NCI-H510A treated with DMSO at 0.1 percent for 48 hours (cell line): ENCODE measurements around the gene RNF215.
"Not testable (repeated sequence)": the region's sequence is repeated elsewhere in the genome, so short reads cannot be mapped to it uniquely, and the experiment has no call there.

Source experiments
- DNase-seq: peaks from one replicate; lab custom pipeline; 2025; lab: John Stamatoyannopoulos, UW

Gene RNF215

DNA sequence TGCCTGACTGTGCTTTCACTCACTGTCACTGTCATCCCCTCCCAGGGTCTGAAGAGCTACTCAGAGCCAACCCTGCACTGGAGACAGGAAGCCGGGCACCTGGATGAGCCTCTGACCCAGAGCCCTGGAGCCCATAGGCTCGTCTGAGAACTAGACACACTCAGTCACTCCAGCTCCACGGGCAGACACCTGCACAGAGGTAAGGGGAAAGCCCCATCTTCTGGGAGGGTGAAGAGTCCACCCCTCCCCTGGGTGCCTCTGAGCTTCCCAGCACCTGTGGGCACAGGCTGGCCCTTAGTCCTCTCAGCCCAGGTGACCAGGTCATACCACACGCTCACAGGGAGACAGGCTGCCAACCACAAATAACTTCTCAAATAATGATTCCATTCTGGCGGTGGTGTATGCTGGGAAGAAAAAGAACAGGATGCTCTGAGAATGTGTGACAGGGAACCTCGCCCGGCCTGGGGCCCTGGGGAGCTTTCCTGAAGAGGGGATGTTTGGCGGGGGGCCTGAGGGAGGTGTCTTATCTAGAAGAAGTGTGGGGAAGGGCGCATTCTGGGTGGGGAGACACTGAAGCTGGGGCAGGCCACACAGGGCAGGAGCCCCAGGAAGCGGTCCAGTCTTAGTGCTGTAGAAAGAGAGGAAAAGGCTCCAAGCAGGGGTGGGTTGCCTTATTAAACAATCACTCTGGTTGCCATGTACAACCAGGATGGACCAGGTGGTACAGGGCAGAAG lies 25.1 kb downstream of the RNF215 start:
- DNase-seq: peak; percentile 54

DNA sequence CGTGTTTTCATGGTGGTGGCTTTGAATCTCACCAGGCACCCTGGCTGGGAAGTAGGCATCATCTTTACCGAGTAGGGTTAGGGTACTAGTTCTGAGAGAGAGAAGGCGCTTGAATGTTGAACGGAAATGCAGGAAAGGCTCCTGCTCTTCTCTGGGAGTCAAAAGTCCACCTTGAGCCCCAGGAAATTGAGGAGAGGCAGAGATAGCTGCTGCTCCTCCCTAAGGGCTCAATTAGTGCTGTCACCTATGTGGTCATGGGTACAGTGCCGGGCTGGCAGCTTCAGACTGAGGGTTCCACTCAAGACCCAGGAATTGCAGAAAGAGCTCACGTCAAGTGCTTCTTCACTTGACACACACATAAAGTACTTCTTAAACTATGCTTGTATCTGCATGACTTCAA lies 28.7 kb downstream of the RNF215 start:
- no peak for DNase-seq

DNA sequence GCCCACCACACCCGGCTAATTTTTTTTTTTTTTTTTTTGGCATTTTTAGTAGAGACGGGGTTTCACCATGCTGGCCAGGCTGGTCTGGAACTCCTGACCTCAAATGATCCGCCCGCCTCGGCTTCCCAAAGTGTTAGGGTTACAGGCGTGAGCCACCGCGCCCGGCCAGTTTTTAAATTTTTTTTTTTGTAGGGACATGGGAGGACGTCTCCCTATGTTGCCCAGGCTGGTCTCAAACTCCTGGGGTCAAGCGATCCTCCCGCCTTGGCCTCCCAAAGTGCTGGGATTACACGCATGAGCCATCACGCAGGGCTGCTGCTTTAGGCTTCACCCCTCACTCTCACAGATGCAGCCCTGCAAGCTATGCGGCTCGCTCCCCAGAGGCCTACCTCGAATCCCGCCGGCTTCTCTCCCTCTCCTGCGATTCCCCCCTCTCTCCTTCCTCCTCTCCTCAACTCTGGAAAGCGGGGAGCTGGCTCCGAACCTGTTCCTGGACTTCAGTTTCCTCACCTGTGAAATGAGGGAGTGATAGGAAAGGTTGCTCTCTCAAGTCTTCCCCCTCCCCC lies 29.5 kb downstream of the RNF215 start:
- DNase-seq: no peak

GRCh38 chr22:30357236-30357570 lies 30.0 kb downstream of the RNF215 start:
- no peak for DNase-seq

DNA sequence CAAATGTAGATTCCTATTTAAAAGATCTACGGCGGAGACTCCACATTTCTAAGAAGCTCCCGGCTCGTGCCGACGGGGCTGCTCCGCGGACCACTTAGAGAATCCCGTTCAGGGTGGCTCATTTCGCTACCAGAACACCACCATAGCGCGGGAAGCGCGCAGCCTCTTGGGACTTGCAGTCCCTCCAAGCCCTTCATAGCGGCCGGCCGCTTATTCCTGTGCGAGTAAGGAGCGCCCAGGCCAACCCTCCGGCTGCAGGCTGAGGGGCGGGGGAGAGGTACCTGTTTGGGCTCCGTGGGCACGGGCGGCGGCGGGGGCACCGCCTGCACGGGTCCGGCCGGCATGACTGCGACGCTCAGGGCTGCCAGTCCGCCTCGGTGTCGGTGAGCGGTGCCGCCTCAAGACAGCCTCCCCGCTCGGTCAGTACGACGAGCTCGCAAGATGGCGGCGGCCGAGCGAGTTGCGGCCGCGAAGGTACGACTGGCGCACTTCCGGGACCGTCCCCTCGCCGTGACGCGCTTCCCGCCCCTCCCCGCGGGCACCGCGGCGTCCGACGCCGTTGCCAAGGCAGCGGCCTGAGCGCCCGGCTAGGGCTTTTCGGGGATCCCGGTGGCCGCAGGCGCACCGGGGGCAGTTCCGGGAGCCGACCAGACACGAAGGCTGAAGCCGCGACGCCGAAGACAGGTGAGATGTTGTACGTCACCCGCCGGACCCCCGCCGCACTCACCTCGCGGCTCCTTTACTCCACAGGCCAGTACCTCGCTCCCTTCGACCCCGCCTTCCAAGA lies 30.6 kb downstream of the RNF215 start, which contains the start of the genes CCDC157 and SF3A1:
CCDC157 (plus strand) TSS at position 559 of the 787 bp plus-strand sequence. CDS start 8,994 bp downstream, outside the sequence.
SF3A1 (minus strand) TSS at position 446 of the 787 bp plus-strand sequence; CDS start at position 344, 102 bp downstream.
- DNase-seq: peak; percentile 66

GRCh38 chr22:30354644-30355043 lies 32.6 kb downstream of the RNF215 start:
- no peak for DNase-seq

- DNase-seq: no peak
Measured at GRCh38 chr22:30351226-30351625, 36.0 kb downstream of the RNF215 start.

GRCh38 chr22:30348809-30349208 lies 38.4 kb downstream of the RNF215 start:
- no peak for DNase-seq

GRCh38 chr22:30348404-30348803 lies 38.8 kb downstream of the RNF215 start:
- DNase-seq: no peak

DNA sequence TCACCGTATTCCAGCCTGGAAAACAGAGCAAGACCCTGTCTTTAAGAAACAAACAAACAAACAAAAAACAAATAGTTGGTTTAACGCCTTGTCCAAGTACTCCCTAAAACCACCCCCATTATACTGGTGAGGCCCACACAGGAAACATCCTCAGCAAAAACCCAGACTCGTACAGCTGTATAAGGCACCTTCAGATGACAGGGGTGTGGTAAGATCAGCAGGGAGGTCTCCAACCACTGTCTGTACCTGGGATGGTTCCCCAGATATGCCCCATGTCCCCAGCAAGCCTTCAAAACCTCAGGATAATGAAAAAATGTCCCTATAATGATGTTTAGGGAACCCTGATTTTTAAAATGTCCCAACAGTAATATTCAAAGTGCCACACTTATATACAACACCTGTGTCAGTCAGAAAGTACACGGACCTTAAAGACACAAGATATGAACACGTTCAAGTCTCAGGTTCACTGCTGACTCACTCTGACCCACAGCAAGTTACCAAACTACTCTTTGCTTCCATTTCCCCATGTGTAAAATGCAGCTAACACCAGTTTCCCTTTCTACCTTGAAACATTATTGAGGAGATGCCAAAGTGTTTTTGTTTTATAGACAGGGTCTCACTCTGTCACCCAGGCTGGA lies 39.8 kb downstream of the RNF215 start:
- DNase-seq: no peak

- DNase-seq: no peak
Measured at GRCh38 chr22:30344447-30345200, 42.6 kb downstream of the RNF215 start.

GRCh38 chr22:30340911-30341685 lies 46.1 kb downstream of the RNF215 start:
- no peak for DNase-seq

- DNase-seq: no peak
Measured at GRCh38 chr22:30338802-30339201, 48.4 kb downstream of the RNF215 start.

- not testable (repeated sequence) for DNase-seq
Measured at GRCh38 chr22:30338341-30338740, 48.9 kb downstream of the RNF215 start.

- no peak for DNase-seq
Measured at GRCh38 chr22:30337461-30337778, 49.8 kb downstream of the RNF215 start.

DNA sequence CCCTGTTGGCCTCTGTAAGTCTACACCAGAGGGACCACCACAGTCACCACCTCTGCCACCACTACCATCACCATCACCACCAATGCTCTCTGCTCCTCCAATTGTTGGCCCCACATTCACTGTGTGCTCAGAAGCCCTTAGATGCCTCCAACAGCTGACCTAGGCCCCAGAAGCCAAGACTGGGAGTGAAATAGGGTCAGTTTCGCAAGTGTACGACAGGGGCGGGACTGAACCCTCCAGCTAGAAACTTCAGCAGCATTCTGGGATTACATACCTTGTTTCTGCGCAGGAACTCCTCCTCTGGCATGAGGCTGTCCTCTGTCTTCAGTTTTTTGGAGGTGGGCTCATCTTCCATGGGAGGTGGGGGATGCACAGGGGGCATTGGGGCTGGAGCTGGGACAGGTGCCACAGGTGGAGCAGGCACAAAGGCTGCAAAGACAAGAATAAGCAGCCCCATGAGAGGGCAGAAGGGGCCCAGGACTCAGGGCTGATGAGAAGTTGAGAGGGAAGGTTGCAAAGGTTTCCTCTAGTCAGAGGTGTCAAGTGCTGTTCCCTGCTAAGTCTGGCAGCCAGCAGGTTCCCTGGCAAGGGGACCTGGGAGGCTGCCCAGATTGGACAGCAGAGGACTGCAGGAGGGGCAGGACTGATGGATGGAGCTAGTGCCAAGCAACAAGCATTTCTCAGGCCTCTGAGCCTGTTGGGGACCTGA lies 50.3 kb downstream of the RNF215 start:
- no peak for DNase-seq

DNA sequence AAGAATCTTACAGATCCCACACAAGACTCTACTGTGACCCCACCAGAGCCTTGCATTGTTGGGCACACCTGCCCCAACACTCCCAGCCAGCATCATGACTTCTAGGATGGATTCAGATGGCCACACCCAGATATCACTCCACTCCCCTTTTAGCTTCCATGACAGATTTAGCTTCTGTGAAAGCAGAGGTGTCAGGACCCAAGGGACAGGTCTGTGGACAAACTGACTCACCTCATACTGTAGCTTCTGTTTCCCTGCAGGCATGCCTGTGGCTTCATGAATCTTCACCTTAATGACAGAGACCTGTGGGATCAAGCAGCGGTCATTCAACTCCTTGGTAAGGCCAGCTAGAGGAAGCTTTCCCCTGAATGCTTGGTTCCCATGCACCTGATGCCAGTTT lies 52.0 kb downstream of the RNF215 start:
- no peak for DNase-seq

- DNase-seq: no peak
Measured at GRCh38 chr22:30334646-30335045, 52.6 kb downstream of the RNF215 start.

- DNase-seq: no peak
Measured at GRCh38 chr22:30333707-30334087, 53.5 kb downstream of the RNF215 start.

GRCh38 chr22:30332994-30333706 lies 54.1 kb downstream of the RNF215 start:
- no peak for DNase-seq
